HEK293T (cell line): ENCODE results near the gene SLC19A1.

Source experiments
- ARNT ChIP-seq: fragments of 450-650 bp; IDR thresholded peaks from 2 replicates; pipeline ENCODE4 v1.6.1; 2017; ENCODE audit warnings: mild to moderate bottlenecking
- BHLHE40 ChIP-seq: fragments of 450-650 bp; IDR thresholded peaks from 2 replicates; pipeline ENCODE4 v1.6.1; 2016; ENCODE audit warnings: mild to moderate bottlenecking, moderate library complexity, borderline replicate concordance
- ELF4 ChIP-seq: fragments of 450-650 bp; IDR thresholded peaks from 2 replicates; pipeline ENCODE4 v1.6.1; 2017; ENCODE audit warnings: antibody characterized with exemption
- FOXA1 ChIP-seq: fragments of 450-650 bp; IDR thresholded peaks from 2 replicates; pipeline ENCODE4 v1.6.1; 2016; ENCODE audit warnings: mild to moderate bottlenecking
- FOXK2 ChIP-seq: fragments of 450-650 bp; IDR thresholded peaks from 2 replicates; pipeline ENCODE4 v1.6.1; 2016; ENCODE audit warnings: mild to moderate bottlenecking
- FOXM1 ChIP-seq: fragments of 450-650 bp; IDR thresholded peaks from 2 replicates; pipeline ENCODE4 v1.6.1; 2017; ENCODE audit warnings: mild to moderate bottlenecking, borderline replicate concordance
- HDGF ChIP-seq: fragments of 450-650 bp; IDR thresholded peaks from 2 replicates; pipeline ENCODE4 v1.6.1; 2017; ENCODE audit warnings: antibody characterized with exemption, borderline replicate concordance
- L3MBTL2 ChIP-seq: fragments of 450-650 bp; conservative IDR thresholded peaks from 2 replicates; pipeline ENCODE4 v1.6.1; 2016; ENCODE audit warnings: mild to moderate bottlenecking
- PKNOX1 ChIP-seq: fragments of 450-650 bp; IDR thresholded peaks from 2 replicates; pipeline ENCODE4 v1.6.1; 2016
- SP1 ChIP-seq: fragments of 450-650 bp; IDR thresholded peaks from 2 replicates; pipeline ENCODE4 v1.6.1; 2017
- SUZ12 ChIP-seq: fragments of 450-650 bp; IDR thresholded peaks from 2 replicates; pipeline ENCODE4 v1.6.1; 2016; ENCODE audit warnings: mild to moderate bottlenecking
- ZNF384 ChIP-seq: fragments of 450-650 bp; IDR thresholded peaks from 2 replicates; pipeline ENCODE4 v1.6.1; 2016

DNA sequence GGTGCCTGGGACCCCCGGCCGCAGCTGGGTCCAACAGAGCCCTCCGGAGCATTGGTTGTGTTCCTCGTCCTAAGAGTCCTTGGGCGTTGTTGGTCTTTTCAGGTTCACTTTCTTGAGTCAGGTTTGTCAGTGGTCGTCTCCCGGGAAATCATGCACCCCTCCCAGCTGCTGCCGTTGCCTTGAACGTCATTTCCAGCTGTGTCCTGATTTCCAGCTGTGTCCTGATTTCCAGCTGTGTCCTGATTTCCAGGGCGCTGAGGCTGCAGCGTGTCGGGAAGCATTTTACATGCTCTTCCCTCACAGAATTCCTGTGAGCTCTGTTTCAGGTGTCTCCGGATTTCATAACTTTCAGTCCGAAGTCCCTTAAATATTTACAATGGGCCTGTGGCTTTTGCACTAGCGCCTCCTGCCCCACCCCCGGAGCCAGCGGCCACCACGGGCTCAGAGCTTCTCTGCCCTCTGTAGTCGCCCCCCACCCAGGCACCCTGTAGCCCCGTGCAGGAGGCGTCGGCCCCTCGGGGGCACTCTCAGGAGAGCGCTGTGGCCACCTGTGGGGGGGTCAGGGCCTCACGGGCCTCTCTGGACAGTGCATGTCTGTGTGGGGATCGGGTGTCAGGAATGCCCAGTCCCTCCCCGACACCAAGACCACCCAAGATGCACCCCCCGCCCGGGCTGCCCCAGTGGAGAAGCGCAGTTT, 70.6 kb downstream of the SLC19A1 start:
- TF ChIP-seq ARNT: no peak
- no peak for TF ChIP-seq FOXK2
- TF ChIP-seq FOXM1: no peak
- TF ChIP-seq FOXA1: no peak
- no peak for TF ChIP-seq ZNF384
- TF ChIP-seq HDGF: no peak
- no peak for TF ChIP-seq ELF4
- TF ChIP-seq SP1: no peak
- TF ChIP-seq BHLHE40: no peak
- TF ChIP-seq SUZ12: no peak
- TF ChIP-seq L3MBTL2: no peak
- no peak for TF ChIP-seq PKNOX1
